GM12878 (cell line): Measurements from ENCODE around the gene ZMYND12. TPM values are rescaled to one million over a fixed set of nuclear protein-coding genes. Genes with fewer than 3 reads are reported as not detected.
"Not testable (repeated sequence)": the region's sequence is repeated elsewhere in the genome, so short reads cannot be mapped to it uniquely, and the experiment has no call there.

Experiments used
- ATAC-seq: fragments of 200-7000 bp; cut with Tn5 transposase; 3 replicates; pipeline ENCODE4 v1.9.1; 2020; ENCODE audit warnings: mild to moderate bottlenecking, moderate library complexity
- BruUV-seq: library from RNA; stranded (reverse); fragments of 400-500 nt; replicated peaks from 2 replicates; lab custom pipeline; 2021; lab: Mats Ljungman, UMichigan
- CTCF ChIA-PET: fragments of 300-600 bp; sonication (Branson Sonifier 250); formaldehyde crosslinking; extraction: SDS; loops from one replicate; lab custom pipeline; 2021; ENCODE audit warnings: inconsistent platforms; lab: Yijun Ruan, JAX
- POLR2A ChIA-PET: fragments of 350-600 bp; formaldehyde crosslinking; extraction: SDS; loops from one replicate; lab custom pipeline; 2021; ENCODE audit warnings: inconsistent platforms; lab: Charles Lee
- RAD21 ChIA-PET: fragments of 300-600 bp; sonication (Branson Sonifier 250); formaldehyde crosslinking; loops from one replicate; lab custom pipeline; 2023; ENCODE audit warnings: antibody characterized with exemption; ENCODE audit not compliant: unreplicated experiment; lab: Charles Lee
- SMC1A ChIA-PET: fragments of 300-600 bp; sonication (Branson Sonifier 250); formaldehyde crosslinking; loops from one replicate; lab custom pipeline; 2023; ENCODE audit not compliant: unreplicated experiment, uncharacterized antibody; lab: Charles Lee
- DNase-seq: peaks from one replicate; pipeline ENCODE4 v3.0.0-alpha.2; 2011; ENCODE audit warnings: low read depth, low spot score
- FAIRE-seq: peaks from 3 replicates; lab custom pipeline; 2011; peaks lifted over from hg19 to GRCh38; lab: Jason Lieb, UNC
- H2AFZ ChIP-seq: 2 replicates; pipeline ENCODE4 v1.6.0; 2011; ENCODE audit warnings: low read depth, low read length, control low read depth; ENCODE audit not compliant: control insufficient read depth
- H3K27ac ChIP-seq: 2 replicates; pipeline ENCODE4 v1.5.1; 2011; ENCODE audit warnings: control low read depth; ENCODE audit not compliant: control insufficient read depth, insufficient read depth
- H3K27me3 ChIP-seq, 2 experiments: replicated peaks in 1 of 2; 2 replicates each; pipeline versions ENCODE4 v1.6.0 to v1.6.1; 2011; ENCODE audit warnings: low read length in 1 of 2; ENCODE audit not compliant: control insufficient read depth in 2 of 2, insufficient read depth in 2 of 2
- H3K36me3 ChIP-seq, 2 experiments: 2 replicates each; pipeline ENCODE4 v1.5.1; 2011; ENCODE audit warnings: low read length in 1 of 2; ENCODE audit not compliant: control insufficient read depth in 2 of 2, insufficient read depth in 2 of 2
- H3K4me1 ChIP-seq: 2 replicates; pipeline ENCODE4 v1.6.1; 2011; ENCODE audit warnings: mild to moderate bottlenecking, low read length, moderate library complexity, mixed read lengths; ENCODE audit not compliant: control insufficient read depth, insufficient read depth
- H3K4me2 ChIP-seq: 2 replicates; pipeline ENCODE4 v1.6.0; 2011; ENCODE audit warnings: control low read depth; ENCODE audit not compliant: control insufficient read depth, insufficient read depth
- H3K4me3 ChIP-seq: fragments of 200-600 bp; sonication (generic); 2 replicates; pipeline ENCODE4 v1.5.1; 2016
- H3K79me2 ChIP-seq: 2 replicates; pipeline ENCODE4 v1.6.0; 2011; ENCODE audit warnings: low read length; ENCODE audit not compliant: control insufficient read depth, insufficient read depth
- H3K9ac ChIP-seq: 2 replicates; pipeline ENCODE4 v1.8.0; 2011; ENCODE audit warnings: low read length, control low read depth, mixed read lengths; ENCODE audit not compliant: control insufficient read depth, insufficient read depth
- H3K9me3 ChIP-seq: replicated peaks from 3 replicates; pipeline ENCODE4 v1.5.1; 2011; ENCODE audit warnings: mild to moderate bottlenecking, low read length; ENCODE audit not compliant: control insufficient read depth, insufficient read depth
- H4K20me1 ChIP-seq: 2 replicates; pipeline ENCODE4 v1.6.0; 2011; ENCODE audit not compliant: control insufficient read depth, insufficient read depth
- BHLHE40 ChIP-seq, 2 experiments: fragments of 450-650 bp in 1 of 2; IDR thresholded peaks; 2 replicates each; pipeline ENCODE4 v1.6.1; 2011 to 2017; ENCODE audit warnings: low read depth in 2 of 2, borderline replicate concordance in 1 of 2, improper control_type of control experiment in 1 of 2, low read length in 1 of 2, mild to moderate bottlenecking in 1 of 2
- BMI1 ChIP-seq: fragments of 450-650 bp; IDR thresholded peaks from 2 replicates; pipeline ENCODE4 v1.6.1; 2016; ENCODE audit warnings: mild to moderate bottlenecking, moderate library complexity, borderline replicate concordance
- CBFB ChIP-seq: IDR thresholded peaks from 2 replicates; pipeline ENCODE4 v1.6.1; 2016; ENCODE audit warnings: antibody characterized with exemption, low read depth
- EP300 ChIP-seq, 2 experiments: fragments of 150-350 bp in 1 of 2; IDR thresholded peaks; 2 replicates each; pipeline ENCODE4 v1.6.1; 2011 to 2012; ENCODE audit warnings: low read depth in 2 of 2, low read length in 2 of 2, borderline replicate concordance in 1 of 2, improper control_type of control experiment in 1 of 2, inconsistent platforms in 1 of 2; ENCODE audit not compliant: control insufficient read depth in 1 of 2
- JUND ChIP-seq: IDR thresholded peaks from 2 replicates; pipeline ENCODE4 v1.6.1; 2012; ENCODE audit warnings: low read depth, mild to moderate bottlenecking, low read length, improper control_type of control experiment, moderate library complexity
- NR2C2 ChIP-seq: IDR thresholded peaks from 2 replicates; pipeline ENCODE4 v1.6.1; 2011; ENCODE audit warnings: borderline replicate concordance, low read depth; ENCODE audit not compliant: control insufficient read depth, insufficient read length
- PML ChIP-seq: IDR thresholded peaks from 2 replicates; pipeline ENCODE4 v1.6.1; 2012; ENCODE audit warnings: low read length, inconsistent platforms
- RAD51 ChIP-seq: fragments of 450-650 bp; IDR thresholded peaks from 2 replicates; pipeline ENCODE4 v1.6.1; 2016; ENCODE audit warnings: moderate library complexity, mild to moderate bottlenecking, inconsistent platforms
- RELA ChIP-seq: fragments of 450-650 bp; IDR thresholded peaks from 2 replicates; pipeline ENCODE4 v1.8.0; 2014; ENCODE audit warnings: borderline replicate concordance; ENCODE audit not compliant: partially characterized antibody
- SMAD1 ChIP-seq: fragments of 450-650 bp; IDR thresholded peaks from 2 replicates; pipeline ENCODE4 v1.6.1; 2018; ENCODE audit warnings: mild to moderate bottlenecking, low read depth; ENCODE audit not compliant: partially characterized antibody
- SMAD5 ChIP-seq: IDR thresholded peaks from 2 replicates; pipeline ENCODE4 v1.6.1; 2016; ENCODE audit warnings: antibody characterized with exemption, low read depth
- SMARCA5 ChIP-seq: fragments of 450-650 bp; IDR thresholded peaks from 2 replicates; pipeline ENCODE4 v1.6.1; 2017; ENCODE audit warnings: mild to moderate bottlenecking
- SRF ChIP-seq, 2 experiments: IDR thresholded peaks; 2 replicates each; pipeline ENCODE4 v1.6.1; 2011; ENCODE audit warnings: low read depth in 2 of 2, low read length in 2 of 2, mild to moderate bottlenecking in 1 of 2, moderate library complexity in 1 of 2
- TARDBP ChIP-seq: IDR thresholded peaks from 2 replicates; pipeline ENCODE4 v1.6.1; 2016; ENCODE audit warnings: borderline replicate concordance
- ZNF384 ChIP-seq: IDR thresholded peaks from 2 replicates; pipeline ENCODE4 v1.6.1; 2012; ENCODE audit warnings: low read depth, mild to moderate bottlenecking, low read length, improper control_type of control experiment, borderline replicate concordance
- WGBS: methylation state at CpG from one replicate; pipeline ENCODE4 v1.1.6; 2016; ENCODE audit warnings: low lambda C conversion rate; ENCODE audit not compliant: insufficient replicate concordance, insufficient coverage; ENCODE audit errors: missing lambda C conversion rate; 5-methylcytosine and 5-hydroxymethylcytosine counted together
- in situ Hi-C: fragments of 300-500 bp; cut with MboI; formaldehyde crosslinking; loops from 9 replicates; pipeline ENCODE4 v1.14.3; 2018; ENCODE audit warnings: mixed read lengths
- intact Hi-C: fragments of 100-400 bp; cut with micrococcal nuclease; formaldehyde crosslinking; loops from one replicate; pipeline ENCODE4 v1.14.2; 2022; ENCODE audit not compliant: unreplicated experiment
- polyA plus RNA-seq, 11 experiments: library from polyadenylated mRNA; depleted of rRNA in 4 of 11; unstranded in 6 of 11; stranded (reverse) in 5 of 11; fragments of >200 nt; fragmentation: Nextera tagmentation in 4 of 11; fragmentation: Illumina TruSeq in 1 of 11; extraction: Ambion mirVana in 4 of 11; extraction: Trizol in 1 of 11; gene quantifications; 1 replicate in 1 of 11; 2 replicates in 10 of 11; pipeline versions ENCODE4 v1.2.1 to v1.2.3, GENCODE V29; 2011 to 2016; ENCODE audit warnings: inconsistent platforms in 2 of 11, missing spikeins in 2 of 11, low read depth in 1 of 11
- total RNA-seq, 4 experiments: library from RNA; depleted of rRNA in 3 of 4; stranded (reverse); fragments of >200 nt in 3 of 4; fragmentation: Illumina TruSeq in 1 of 4; extraction: Trizol in 1 of 4; gene quantifications; 2 replicates each; pipeline versions ENCODE4 v1.2.1 to v1.2.3, GENCODE V29; 2013 to 2021

Gene ZMYND12
- total and polyA plus RNA-seq, 10 of the 15 experiments (the other 5 are each of a cell fraction or from before 2014, with no cell fraction given): 0.26 to 1.4 (median 0.67) TPM

- Histone ChIP-seq H3K27ac (no peak overlapping the region), H3K4me1 (no peaks in the 10 kb centered on the region), H3K4me3 (no peak overlapping the region), H4K20me1 (no peaks in the 10 kb centered on the region), H3K27me3 (no peaks in the 10 kb centered on the region), H3K36me3 (no peaks in the 10 kb centered on the region), H3K9me3 (peaks cover 3% of the 10 kb centered on the region; the same call in 2 of the 3 replicates), H3K9ac (no peak overlapping the region), H3K79me2 (no peaks in the 10 kb centered on the region), H3K4me2 (no peak overlapping the region), H2AFZ (no peak overlapping the region)
- no peak for ATAC-seq
- intact Hi-C loops (no loop called here), in situ Hi-C loops (no loop called here)
- no peak for FAIRE-seq
- TF ChIP-seq JUND: no peak
- TF ChIP-seq ZNF384: no peak
- no peak for TF ChIP-seq RELA
- TF ChIP-seq SMAD1: no peak
- no peak for TF ChIP-seq RAD51
- TF ChIP-seq NR2C2: no peak
- no peak for TF ChIP-seq BMI1
- TF ChIP-seq BHLHE40 (IDR thresholded peaks at IDR 0.05; ENCODE audit: borderline replicate concordance in 1 of 2, low read depth in 2 of 2, low read length in 1 of 2): no peak
- TF ChIP-seq PML: no peak
- no peak for TF ChIP-seq SRF (IDR thresholded peaks at IDR 0.05; ENCODE audit: low read depth in 2 of 2, low read length in 2 of 2)
- TF ChIP-seq SMARCA5: no peak
- TF ChIP-seq TARDBP: no peak
- no peak for TF ChIP-seq CBFB
- no peak for TF ChIP-seq EP300 (IDR thresholded peaks at IDR 0.05; ENCODE audit: borderline replicate concordance in 1 of 2, control insufficient read depth in 1 of 2, low read depth in 2 of 2, low read length in 2 of 2)
- no peak for TF ChIP-seq SMAD5
- 68% methylated on average over 2 of the region's 2 CpGs for WGBS
- DNase-seq: no peak
- ChIA-PET RAD21 (no interaction called here), SMC1A (no interaction called here), CTCF (interaction anchor here (1.3 kb wide), 1 partner anchor 9 kb away, joined by 3 read pairs; no protein-coding TSS in a partner anchor), POLR2A (no interaction called here)
- no TSS peak for BruUV-seq
Measured at GRCh38 chr1:42504535-42505128, 48.8 kb upstream of the ZMYND12 start.

- H3K27ac ChIP-seq: not testable (repeated sequence)
Measured at GRCh38 chr1:42502031-42502430, 46.2 kb upstream of the ZMYND12 start.

More at GRCh38 chr1:42502031-42502430, 46.2 kb upstream of the ZMYND12 start:
- H3K9me3 ChIP-seq, FAIRE-seq, CTCF ChIA-PET, H3K4me3 ChIP-seq, RAD21 ChIA-PET, BruUV-seq, H3K4me1 ChIP-seq, H3K36me3 ChIP-seq, H3K9ac ChIP-seq, H3K4me2 ChIP-seq, ATAC-seq, H3K79me2 ChIP-seq, SMC1A ChIA-PET, DNase-seq, H2AFZ ChIP-seq, intact Hi-C loops, H4K20me1 ChIP-seq, in situ Hi-C loops, H3K27me3 ChIP-seq, POLR2A ChIA-PET: not testable (repeated sequence)
- 70% methylated on average over 11 of the region's 11 CpGs for WGBS
